Right atrium auricular region (tissue), 2 donors: ENCODE data around the gene STK39. TPM values are rescaled to one million over a fixed set of nuclear protein-coding genes. Genes with fewer than 3 reads are reported as not detected.

Source experiments
- DNase-seq: peaks from one replicate; pipeline ENCODE4 v3.0.0-alpha.2; 2019; ENCODE audit warnings: low spot score
- H3K27ac ChIP-seq, 2 donors: fragments of 200-600 bp; sonication (generic); 1 replicate in 1 of 2; 2 replicates in 1 of 2; pipeline ENCODE4 v1.5.1; 2016 to 2019
- H3K27me3 ChIP-seq, 2 donors: fragments of 200-600 bp; sonication (generic); one replicate each; pipeline versions ENCODE4 v1.5.1 to v1.6.0; 2017 to 2019
- H3K36me3 ChIP-seq: fragments of 200-600 bp; sonication (generic); one replicate; pipeline ENCODE4 v1.5.1; 2016
- H3K4me1 ChIP-seq, 2 donors: fragments of 200-600 bp; sonication (generic); one replicate each; pipeline versions ENCODE4 v1.5.1 to v1.6.0; 2017 to 2019
- H3K4me3 ChIP-seq, 2 donors: fragments of 200-600 bp; sonication (generic); 1 replicate in 1 of 2; 2 replicates in 1 of 2; pipeline ENCODE4 v1.5.1; 2017 to 2019; ENCODE audit warnings: mild to moderate bottlenecking in 1 of 2, moderate library complexity in 1 of 2
- H3K9me3 ChIP-seq, 2 donors: fragments of 200-600 bp; sonication (generic); one replicate each; pipeline ENCODE4 v1.5.1; 2019
- total RNA-seq, 2 donors: library from RNA; depleted of rRNA; stranded (reverse); fragments of >200 nt; gene quantifications; one replicate each; pipeline ENCODE4 v1.1.0, GENCODE V29; 2016
- TF ChIP-seq, protein P1 (sequence below), 2 donors: fragments of 200-600 bp; sonication (generic); IDR thresholded peaks; one replicate each; pipeline ENCODE4 v1.5.1; 2019; ENCODE audit warnings: antibody characterized with exemption in 2 of 2

STK39 gene
- total RNA-seq, 2 donors from 2014 or later = 6.0 to 13.6 TPM

DNA sequence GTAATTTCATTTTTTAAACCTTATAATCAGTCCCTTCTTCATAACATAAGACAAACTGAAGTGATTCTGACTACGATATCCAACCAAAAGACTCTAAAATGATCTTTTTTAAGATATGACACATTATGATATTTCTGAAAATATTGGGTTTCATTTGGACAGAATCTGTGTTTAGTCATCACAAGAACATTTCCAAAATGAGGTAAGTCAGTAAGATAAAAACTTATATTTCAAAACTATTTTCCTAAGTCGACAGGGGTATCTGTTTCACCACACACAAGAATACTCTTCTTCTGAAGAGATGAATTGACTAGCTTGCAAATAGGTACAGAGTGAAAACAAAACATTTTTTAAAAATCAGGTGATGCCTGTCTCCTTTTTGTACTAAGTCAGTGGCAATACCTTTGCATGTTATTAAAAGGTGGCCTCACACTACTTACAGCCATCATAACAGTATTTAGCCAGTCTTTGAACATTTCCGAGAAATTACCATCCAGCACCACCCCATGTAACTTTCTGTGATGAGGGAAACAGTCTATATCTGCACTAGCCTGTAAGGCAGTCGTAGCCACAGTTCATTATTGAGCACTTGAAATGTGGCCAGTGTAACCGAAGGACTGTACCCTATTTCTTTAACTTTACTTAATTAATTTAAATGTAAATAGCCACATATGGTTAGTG, 13.5 kb downstream of the STK39 start:
- H3K36me3 ChIP-seq = no peaks in the 10 kb centered on the region
- H3K27ac ChIP-seq = no peak overlapping the region
- TF ChIP-seq, protein P1, sequence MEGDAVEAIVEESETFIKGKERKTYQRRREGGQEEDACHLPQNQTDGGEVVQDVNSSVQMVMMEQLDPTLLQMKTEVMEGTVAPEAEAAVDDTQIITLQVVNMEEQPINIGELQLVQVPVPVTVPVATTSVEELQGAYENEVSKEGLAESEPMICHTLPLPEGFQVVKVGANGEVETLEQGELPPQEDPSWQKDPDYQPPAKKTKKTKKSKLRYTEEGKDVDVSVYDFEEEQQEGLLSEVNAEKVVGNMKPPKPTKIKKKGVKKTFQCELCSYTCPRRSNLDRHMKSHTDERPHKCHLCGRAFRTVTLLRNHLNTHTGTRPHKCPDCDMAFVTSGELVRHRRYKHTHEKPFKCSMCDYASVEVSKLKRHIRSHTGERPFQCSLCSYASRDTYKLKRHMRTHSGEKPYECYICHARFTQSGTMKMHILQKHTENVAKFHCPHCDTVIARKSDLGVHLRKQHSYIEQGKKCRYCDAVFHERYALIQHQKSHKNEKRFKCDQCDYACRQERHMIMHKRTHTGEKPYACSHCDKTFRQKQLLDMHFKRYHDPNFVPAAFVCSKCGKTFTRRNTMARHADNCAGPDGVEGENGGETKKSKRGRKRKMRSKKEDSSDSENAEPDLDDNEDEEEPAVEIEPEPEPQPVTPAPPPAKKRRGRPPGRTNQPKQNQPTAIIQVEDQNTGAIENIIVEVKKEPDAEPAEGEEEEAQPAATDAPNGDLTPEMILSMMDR (IDR thresholded peaks at IDR 0.05) = no peak
- peaks cover 0 to 4% of the 10 kb centered on the region in 2 donors for H3K9me3 ChIP-seq
- no peak for DNase-seq
- H3K4me1 ChIP-seq = no peaks in the 10 kb centered on the region
- H3K4me3 ChIP-seq = no peak overlapping the region
- H3K27me3 ChIP-seq = no peaks in the 10 kb centered on the region

DNA sequence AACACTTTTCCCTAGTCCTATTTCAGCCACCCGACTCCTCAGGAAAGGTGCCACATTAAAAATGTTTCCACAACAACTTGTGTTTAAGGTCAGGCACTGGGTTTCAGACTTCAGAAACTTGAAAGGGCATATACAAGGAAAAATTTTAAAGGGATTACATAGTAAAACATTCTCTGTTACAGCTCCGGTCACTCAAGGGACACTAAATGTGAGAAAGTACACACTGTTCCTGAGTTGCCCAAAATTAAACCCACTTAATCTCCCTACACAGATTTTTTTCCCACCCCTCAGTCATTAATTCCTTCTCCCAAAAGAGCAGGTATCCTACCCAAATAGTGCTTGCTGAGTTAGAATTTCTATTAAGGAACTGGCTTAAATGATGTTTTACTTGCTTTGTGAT, 14.2 kb downstream of the STK39 start:
- Histone ChIP-seq H3K27ac (no peak overlapping the region), H3K4me1 (no peaks in the 10 kb centered on the region), H3K36me3 (no peaks in the 10 kb centered on the region), H3K9me3 (peaks cover 0 to 4% of the 10 kb centered on the region in 2 donors), H3K4me3 (no peak overlapping the region), H3K27me3 (no peaks in the 10 kb centered on the region)
- no peak for DNase-seq
- TF ChIP-seq, protein P1 (IDR thresholded peaks at IDR 0.05) = no peak

DNA sequence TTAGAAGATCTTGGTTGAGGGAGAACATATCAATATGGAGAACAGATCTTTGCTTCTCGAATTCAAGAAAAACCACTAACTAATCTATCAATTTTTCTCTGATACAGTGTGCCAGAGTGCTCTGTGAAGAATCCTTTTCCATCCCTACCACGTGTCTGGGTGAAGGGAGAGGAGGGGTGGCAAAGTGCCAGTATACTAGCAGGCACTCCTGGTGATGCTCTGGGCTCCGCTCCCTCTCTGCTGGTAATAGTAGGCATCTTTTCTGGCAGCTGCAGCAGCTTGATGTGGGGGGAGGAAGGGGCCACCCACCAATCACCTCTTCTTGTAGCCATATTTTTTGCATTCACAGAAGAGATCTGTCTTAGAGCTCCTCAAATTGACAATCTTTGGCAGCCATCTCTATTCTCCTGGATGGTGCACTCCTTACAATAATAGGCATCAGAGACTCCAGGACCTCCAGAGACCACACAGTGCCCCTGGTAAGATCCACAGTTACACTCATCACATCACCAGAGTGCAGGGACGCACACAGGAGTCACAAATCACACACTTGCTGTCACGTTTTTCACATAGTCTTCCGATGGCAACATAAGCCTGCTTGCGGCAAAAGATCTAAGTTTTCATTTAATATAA, 15.7 kb downstream of the STK39 start:
- H3K27ac ChIP-seq = no peak overlapping the region
- no peaks in the 10 kb centered on the region for H3K4me1 ChIP-seq
- no peak overlapping the region for H3K4me3 ChIP-seq
- peaks cover 0 to 4% of the 10 kb centered on the region in 2 donors for H3K9me3 ChIP-seq
- H3K36me3 ChIP-seq = no peaks in the 10 kb centered on the region
- H3K27me3 ChIP-seq = no peaks in the 10 kb centered on the region
- no peak for DNase-seq
- TF ChIP-seq, protein P1 (IDR thresholded peaks at IDR 0.05) = no peak

DNA sequence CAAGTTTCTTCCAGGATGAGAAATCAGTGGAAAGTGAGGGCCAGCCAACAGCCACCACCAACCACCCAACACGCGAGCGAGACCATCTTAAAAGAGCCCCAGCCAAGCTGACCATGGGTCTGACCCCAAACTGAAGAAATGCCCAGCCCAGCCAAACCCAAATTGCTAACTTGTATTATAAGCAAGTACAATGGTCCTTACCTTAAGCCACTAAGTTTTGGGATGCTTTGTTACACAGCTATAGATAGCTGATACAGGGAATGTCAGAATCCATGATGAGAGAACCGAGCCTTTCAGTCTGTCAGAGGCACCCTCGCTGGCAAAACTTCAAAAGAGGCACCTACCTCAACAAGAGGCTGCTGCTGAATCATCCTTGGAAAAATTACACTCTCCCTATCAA, 17.0 kb downstream of the STK39 start:
- no peak overlapping the region for H3K27ac ChIP-seq
- H3K27me3 ChIP-seq = no peaks in the 10 kb centered on the region
- no peak overlapping the region for H3K4me3 ChIP-seq
- H3K36me3 ChIP-seq = no peaks in the 10 kb centered on the region
- TF ChIP-seq, protein P1 (IDR thresholded peaks at IDR 0.05) = no peak
- H3K9me3 ChIP-seq = peaks cover 0 to 4% of the 10 kb centered on the region in 2 donors
- DNase-seq = no peak
- no peaks in the 10 kb centered on the region for H3K4me1 ChIP-seq

DNA sequence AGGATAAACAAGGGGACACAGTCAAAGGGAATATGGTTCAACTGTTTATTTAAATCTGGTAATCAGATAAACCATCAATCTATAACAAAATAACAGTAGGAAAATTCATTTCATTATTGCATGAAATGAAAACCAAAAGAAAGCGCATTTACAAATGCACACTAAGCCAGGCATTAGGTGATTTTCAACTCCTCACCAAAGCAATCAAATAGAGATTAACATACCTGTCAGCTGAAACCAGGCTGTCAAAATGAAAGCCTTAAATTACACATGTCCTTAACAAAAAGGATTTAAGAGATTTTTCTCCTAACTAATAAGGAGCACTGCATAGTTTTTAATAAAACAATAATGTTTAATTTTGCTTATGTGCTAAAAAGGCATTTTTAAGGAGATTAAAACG, 23.0 kb downstream of the STK39 start:
- TF ChIP-seq, protein P1 (IDR thresholded peaks at IDR 0.05) = no peak
- no peak overlapping the region for H3K27ac ChIP-seq
- no peaks in the 10 kb centered on the region for H3K4me1 ChIP-seq
- no peaks in the 10 kb centered on the region for H3K36me3 ChIP-seq
- no peak overlapping the region for H3K4me3 ChIP-seq
- no peaks in the 10 kb centered on the region for H3K27me3 ChIP-seq
- no peaks in the 10 kb centered on the region for H3K9me3 ChIP-seq
- DNase-seq = no peak
